Loucy (cell line): Measurements from ENCODE around the gene FRMD4A.

Source experiments
- H2AFZ ChIP-seq: fragments of 200-600 bp; sonication (generic); 2 replicates; pipeline ENCODE4 v1.6.0; 2016; ENCODE audit warnings: antibody characterized with exemption, mild to moderate bottlenecking, low read length, moderate library complexity
- H3F3A ChIP-seq: fragments of 200-600 bp; 2 replicates; pipeline ENCODE4 v1.6.0; 2016; ENCODE audit warnings: antibody characterized with exemption, low read depth, mild to moderate bottlenecking
- H3K27me3 ChIP-seq: fragments of 200-600 bp; sonication (generic); 2 replicates; pipeline ENCODE4 v1.6.1; 2014; ENCODE audit warnings: low read length, mild to moderate bottlenecking; ENCODE audit not compliant: insufficient read depth, poor library complexity, severe bottlenecking
- H3K36me3 ChIP-seq: fragments of 200-600 bp; sonication (generic); 2 replicates; pipeline ENCODE4 v1.6.1; 2016; ENCODE audit warnings: low read length; ENCODE audit not compliant: insufficient read depth
- H3K4me1 ChIP-seq: fragments of 200-600 bp; sonication (generic); 2 replicates; pipeline ENCODE4 v1.5.1; 2014; ENCODE audit warnings: low read length, mild to moderate bottlenecking; ENCODE audit not compliant: insufficient read depth, poor library complexity, severe bottlenecking
- H3K4me2 ChIP-seq: fragments of 200-600 bp; sonication (generic); 2 replicates; pipeline ENCODE4 v1.6.0; 2014; ENCODE audit warnings: antibody characterized with exemption, low read length, low read depth, mild to moderate bottlenecking; ENCODE audit not compliant: poor library complexity, severe bottlenecking
- H3K4me3 ChIP-seq: fragments of 200-600 bp; sonication (generic); 2 replicates; pipeline ENCODE4 v1.5.1; 2014; ENCODE audit warnings: low read length, mild to moderate bottlenecking, mixed read lengths; ENCODE audit not compliant: poor library complexity, severe bottlenecking
- H3K79me2 ChIP-seq: fragments of 200-600 bp; sonication (generic); 2 replicates; pipeline ENCODE4 v1.6.1; 2014; ENCODE audit warnings: low read length; ENCODE audit not compliant: insufficient read depth
- H3K9ac ChIP-seq: fragments of 200-600 bp; sonication (generic); 2 replicates; pipeline ENCODE4 v1.6.0; 2014; ENCODE audit warnings: mild to moderate bottlenecking, low read depth, low read length, moderate library complexity; ENCODE audit not compliant: poor library complexity, severe bottlenecking
- H3K9me2 ChIP-seq: fragments of 200-600 bp; sonication (generic); replicated peaks from 2 replicates; pipeline ENCODE4 v1.6.1; 2016; ENCODE audit warnings: low read depth, low read length, mixed read lengths
- H3K9me3 ChIP-seq: fragments of 200-600 bp; sonication (generic); 2 replicates; pipeline ENCODE4 v1.6.1; 2014; ENCODE audit warnings: mild to moderate bottlenecking, antibody characterized with exemption, low read length, low read depth; ENCODE audit not compliant: insufficient read depth
- H4K20me1 ChIP-seq: fragments of 200-600 bp; sonication (generic); 2 replicates; pipeline ENCODE4 v1.6.0; 2014; ENCODE audit warnings: antibody characterized with exemption, low read length, mild to moderate bottlenecking; ENCODE audit not compliant: insufficient read depth, poor library complexity, severe bottlenecking
- EZH2phosphoT487 ChIP-seq: fragments of 200-600 bp; IDR thresholded peaks from 2 replicates; pipeline ENCODE4 v1.6.1; 2018; ENCODE audit warnings: antibody characterized with exemption, mild to moderate bottlenecking, moderate library complexity, borderline replicate concordance
- TF ChIP-seq, protein P1 (sequence below): fragments of 200-600 bp; sonication (generic); conservative IDR thresholded peaks from 2 replicates; pipeline ENCODE4 v1.5.1; 2014; ENCODE audit warnings: mild to moderate bottlenecking, antibody characterized with exemption, low read length

Gene FRMD4A

GRCh38 chr10:14278533-14278932 lies 52.2 kb downstream of the FRMD4A start:
- Histone ChIP-seq H3K9ac (no peak overlapping the region), H3K4me2 (no peak overlapping the region), H3K27me3 (no peaks in the 10 kb centered on the region), H3K4me3 (no peak overlapping the region), H3K4me1 (no peaks in the 10 kb centered on the region), H3K9me3 (no peaks in the 10 kb centered on the region), H3F3A (no peaks in the 10 kb centered on the region), H2AFZ (no peak overlapping the region), H4K20me1 (no peaks in the 10 kb centered on the region), H3K79me2 (no peaks in the 10 kb centered on the region), H3K9me2 (no peaks in the 10 kb centered on the region), H3K36me3 (no peaks in the 10 kb centered on the region)
- no peak for TF ChIP-seq EZH2phosphoT487
- TF ChIP-seq, protein P1, sequence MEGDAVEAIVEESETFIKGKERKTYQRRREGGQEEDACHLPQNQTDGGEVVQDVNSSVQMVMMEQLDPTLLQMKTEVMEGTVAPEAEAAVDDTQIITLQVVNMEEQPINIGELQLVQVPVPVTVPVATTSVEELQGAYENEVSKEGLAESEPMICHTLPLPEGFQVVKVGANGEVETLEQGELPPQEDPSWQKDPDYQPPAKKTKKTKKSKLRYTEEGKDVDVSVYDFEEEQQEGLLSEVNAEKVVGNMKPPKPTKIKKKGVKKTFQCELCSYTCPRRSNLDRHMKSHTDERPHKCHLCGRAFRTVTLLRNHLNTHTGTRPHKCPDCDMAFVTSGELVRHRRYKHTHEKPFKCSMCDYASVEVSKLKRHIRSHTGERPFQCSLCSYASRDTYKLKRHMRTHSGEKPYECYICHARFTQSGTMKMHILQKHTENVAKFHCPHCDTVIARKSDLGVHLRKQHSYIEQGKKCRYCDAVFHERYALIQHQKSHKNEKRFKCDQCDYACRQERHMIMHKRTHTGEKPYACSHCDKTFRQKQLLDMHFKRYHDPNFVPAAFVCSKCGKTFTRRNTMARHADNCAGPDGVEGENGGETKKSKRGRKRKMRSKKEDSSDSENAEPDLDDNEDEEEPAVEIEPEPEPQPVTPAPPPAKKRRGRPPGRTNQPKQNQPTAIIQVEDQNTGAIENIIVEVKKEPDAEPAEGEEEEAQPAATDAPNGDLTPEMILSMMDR, result no peak

GRCh38 chr10:14276210-14276609 lies 54.5 kb downstream of the FRMD4A start:
- TF ChIP-seq, protein P1, result no peak
- TF ChIP-seq EZH2phosphoT487, result no peak
- Histone ChIP-seq H3K9ac (no peak overlapping the region), H4K20me1 (no peaks in the 10 kb centered on the region), H3K9me2 (no peaks in the 10 kb centered on the region), H3K9me3 (no peaks in the 10 kb centered on the region), H3K4me3 (no peak overlapping the region), H3K79me2 (no peaks in the 10 kb centered on the region), H3K36me3 (no peaks in the 10 kb centered on the region), H3F3A (no peaks in the 10 kb centered on the region), H3K4me2 (no peak overlapping the region), H2AFZ (no peak overlapping the region), H3K4me1 (no peaks in the 10 kb centered on the region), H3K27me3 (no peaks in the 10 kb centered on the region)

- H3K27me3 ChIP-seq, result no peaks in the 10 kb centered on the region
- H3K4me1 ChIP-seq, result no peaks in the 10 kb centered on the region
- TF ChIP-seq EZH2phosphoT487, result no peak
- TF ChIP-seq, protein P1, result no peak
- H3K4me3 ChIP-seq, result no peak overlapping the region
- H3K9me3 ChIP-seq, result no peaks in the 10 kb centered on the region
- no peaks in the 10 kb centered on the region for H3K79me2 ChIP-seq
- no peaks in the 10 kb centered on the region for H3K9me2 ChIP-seq
- no peak overlapping the region for H2AFZ ChIP-seq
- no peaks in the 10 kb centered on the region for H3K36me3 ChIP-seq
- H4K20me1 ChIP-seq, result no peaks in the 10 kb centered on the region
- H3F3A ChIP-seq, result no peaks in the 10 kb centered on the region
- H3K9ac ChIP-seq, result no peak overlapping the region
- no peak overlapping the region for H3K4me2 ChIP-seq
These were observed 59.1 kb downstream of the FRMD4A start for GRCh38 chr10:14271621-14272020.
